Stimulated activated CD8-positive, alpha-beta memory T cell treated with anti-CD3 and anti-CD28 coated beads, Interleukin-2, amount 100 ng/mL, for 1 hour (primary cell): ENCODE results near the gene TMEM272.
A peak's percentile ranks its signal among the peaks of the same experiment; 100 is the strongest.

ENCODE experiments used
- DNase-seq, 2 donors: peaks; one replicate each; pipeline ENCODE4 v3.0.0-alpha.2; 2020; ENCODE audit warnings: low read depth in 2 of 2

The TMEM272 gene

DNA sequence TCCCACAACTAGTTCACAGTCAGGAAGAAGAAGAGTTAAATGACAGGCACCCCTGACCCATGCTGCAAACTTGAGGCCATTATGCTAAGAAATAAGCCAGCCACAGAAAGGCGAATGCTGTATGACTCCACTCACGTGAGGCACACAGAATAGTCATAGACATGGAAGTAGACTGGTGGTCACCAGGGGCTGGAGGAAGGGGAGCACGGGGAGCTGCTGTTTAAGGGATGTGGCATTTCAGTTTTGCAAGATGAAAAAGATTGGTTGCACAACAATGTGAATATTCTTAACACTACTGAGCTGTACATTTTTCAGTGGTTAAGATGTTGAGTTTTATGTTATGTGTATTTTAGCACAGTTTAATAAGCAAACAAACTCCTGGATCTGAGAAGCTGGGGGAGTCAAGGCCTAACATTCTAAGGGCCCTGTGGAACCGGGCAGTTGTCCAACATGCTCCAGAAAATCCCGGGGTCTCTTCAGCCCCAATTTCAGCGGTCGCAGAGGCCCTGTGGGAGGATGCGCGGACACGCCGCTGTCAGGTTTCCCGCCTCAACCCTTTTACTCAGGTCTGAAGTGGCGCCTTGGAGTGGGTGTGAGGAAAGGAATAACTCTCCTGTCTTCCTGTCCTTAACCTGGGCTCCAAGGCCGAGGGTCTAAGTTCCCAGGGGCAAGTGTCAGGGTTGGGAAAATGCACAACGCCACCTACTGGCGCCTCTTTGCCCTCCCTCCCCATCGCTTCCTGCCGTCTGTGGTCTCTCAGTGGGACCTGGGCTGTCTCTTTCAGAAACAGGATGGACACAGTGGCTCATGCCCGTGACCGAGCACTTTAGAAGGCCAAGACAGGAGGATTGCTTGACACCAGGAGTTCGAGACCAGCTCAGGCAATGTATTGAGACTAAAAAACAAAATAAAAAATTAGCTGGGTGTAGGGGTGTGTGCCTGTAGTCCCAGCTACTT, 4.4 kb upstream of the TMEM272 start:
- DNase-seq, result no peak

GRCh38 chr13:51848674-51849073, 3.7 kb upstream of the TMEM272 start:
- no peak for DNase-seq

DNA sequence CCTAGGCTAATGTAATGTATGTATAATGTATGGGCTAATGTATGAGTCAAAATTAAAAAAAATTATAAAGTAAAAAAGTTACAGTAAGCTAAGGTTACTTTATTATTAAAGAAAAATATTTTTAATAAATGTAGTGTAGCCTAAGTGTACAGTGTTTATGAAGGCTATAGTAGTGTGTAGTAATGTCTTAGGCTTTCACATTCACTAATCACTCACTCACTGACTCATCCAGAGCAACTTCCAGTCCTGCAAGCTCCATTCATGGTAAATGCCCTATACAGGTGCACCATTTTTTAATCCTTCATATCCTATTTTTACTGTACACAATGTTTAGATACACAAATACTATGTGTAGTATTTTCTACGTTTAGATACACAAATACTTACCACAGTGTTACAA, 1.8 kb upstream of the TMEM272 start:
- DNase-seq, result no peak

DNA sequence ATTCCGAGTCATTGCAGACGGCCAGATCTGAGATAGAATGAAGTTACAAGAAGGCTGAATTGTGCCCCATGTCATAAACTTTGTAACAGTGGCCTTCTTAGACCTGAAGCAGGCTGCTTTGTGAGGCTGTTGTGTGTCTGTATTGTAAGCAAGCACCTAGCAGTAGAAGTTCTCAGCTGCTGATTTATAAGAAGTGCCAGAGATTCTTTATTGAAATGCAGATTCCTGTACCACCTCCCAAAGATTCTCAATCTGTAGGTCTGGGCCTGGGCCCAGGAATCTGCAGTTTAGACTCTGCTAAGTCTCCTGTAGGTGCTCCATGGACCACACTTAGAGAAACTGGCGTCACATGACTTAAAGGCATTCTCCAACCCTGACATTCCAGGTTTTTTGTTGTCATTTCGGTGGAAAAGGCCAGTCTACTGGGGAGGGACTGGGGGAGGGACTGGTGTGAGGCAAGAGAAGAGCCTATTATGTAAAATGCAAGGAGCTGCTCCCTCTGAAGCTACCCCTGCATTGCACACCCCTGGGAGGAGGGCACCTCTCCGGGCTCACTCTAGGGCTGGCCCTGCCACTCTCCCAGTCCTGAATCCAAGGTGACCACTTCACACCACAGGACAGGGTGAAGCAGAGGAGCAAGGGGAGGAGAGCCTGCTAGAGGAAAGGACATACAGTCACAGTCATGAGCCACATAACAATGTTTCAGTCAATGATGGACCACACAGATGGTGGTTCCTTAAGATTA, 769 bp upstream of the TMEM272 start:
- DNase-seq, result no peak

GRCh38 chr13:51843529-51843928, 1.4 kb downstream of the TMEM272 start:
- DNase-seq, result no peak

DNA sequence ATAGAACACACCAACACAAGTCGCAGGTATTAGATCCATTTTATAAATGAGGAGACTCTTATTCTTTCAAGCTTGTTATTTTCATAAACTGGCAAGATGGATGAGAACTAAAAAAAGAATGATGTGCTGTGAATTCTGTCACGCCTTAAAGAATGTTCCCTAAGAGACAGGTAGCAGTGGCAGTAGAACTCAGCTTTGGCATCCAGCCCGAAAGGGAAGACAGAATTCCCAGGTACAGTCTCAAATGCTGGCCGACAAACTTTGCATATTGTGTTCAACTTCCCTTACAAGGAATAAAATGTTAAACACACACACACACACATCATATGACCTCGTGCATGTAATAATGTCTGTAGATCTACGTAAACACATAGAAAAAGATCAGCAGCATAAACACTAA, 3.2 kb downstream of the TMEM272 start:
- DNase-seq, result no peak

- DNase-seq, result no peak
These were observed 4.1 kb downstream of the TMEM272 start for GRCh38 chr13:51840917-51841316.

DNA sequence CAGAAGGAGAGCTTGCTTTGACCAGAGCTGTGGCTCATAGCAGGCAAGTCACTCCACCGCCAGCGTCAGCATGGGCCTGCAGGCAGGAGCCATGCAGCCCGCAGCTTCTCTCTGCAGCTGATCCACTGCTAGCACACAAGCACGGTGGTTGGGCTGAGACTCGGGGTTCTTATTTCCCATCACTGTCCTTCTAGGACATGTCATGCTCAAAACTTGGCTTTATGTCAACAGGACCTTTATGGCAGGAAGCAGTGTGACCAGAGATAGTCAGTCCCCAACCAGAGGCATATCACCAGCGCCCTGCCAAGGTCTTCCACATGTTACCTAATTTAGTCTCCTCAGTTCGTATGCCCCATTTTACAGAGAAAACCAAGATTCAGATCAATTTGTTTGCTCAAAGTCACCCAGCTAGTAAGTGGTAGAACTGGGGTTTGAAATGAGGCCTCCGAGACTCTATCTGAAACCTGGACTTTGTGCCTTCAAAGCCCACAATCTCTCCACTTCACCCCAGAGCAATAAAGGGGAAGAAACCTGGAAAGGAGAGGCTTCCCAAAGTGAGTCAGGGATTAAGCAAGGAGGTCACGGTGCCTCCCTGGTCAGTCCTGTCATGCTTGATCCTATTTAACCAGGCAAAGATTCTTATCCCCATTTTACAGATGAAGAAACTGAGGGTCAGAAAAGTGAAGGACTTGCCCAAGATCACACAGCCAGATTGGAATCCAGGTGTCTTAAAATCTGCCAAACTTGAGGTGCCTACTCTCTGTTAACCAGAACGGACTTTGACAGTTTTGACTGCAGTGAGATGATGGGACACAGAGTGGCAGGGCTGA, 5.1 kb downstream of the TMEM272 start:
- DNase-seq, result no peak

DNA sequence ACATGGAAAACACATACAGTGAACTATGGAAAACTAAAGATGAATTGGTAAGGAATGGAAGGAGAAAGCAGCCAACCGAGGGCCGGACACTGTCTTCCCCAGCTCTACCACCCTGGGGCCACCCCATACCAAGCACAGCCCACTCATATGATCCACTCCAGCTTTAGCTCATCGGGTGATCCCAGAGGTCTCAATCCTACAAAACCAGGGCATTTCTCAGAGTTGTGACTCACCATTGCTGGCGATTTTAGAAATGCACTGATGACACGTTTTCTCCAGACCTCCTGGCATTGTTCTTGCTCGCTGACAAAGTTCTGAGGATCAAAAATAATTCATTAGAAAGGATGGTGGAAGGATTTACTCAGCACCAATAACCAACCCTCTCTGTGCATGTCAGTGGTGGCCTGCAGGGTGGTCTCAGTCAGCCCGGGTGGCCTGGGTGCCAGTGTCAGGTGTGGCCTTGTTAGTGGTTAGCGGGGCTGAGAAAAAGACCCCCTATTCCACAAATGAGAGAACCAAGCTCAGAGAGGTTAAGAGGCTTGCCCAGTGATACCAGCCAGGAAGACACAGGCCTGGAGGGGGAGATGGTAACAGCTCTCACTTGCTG, 6.6 kb downstream of the TMEM272 start:
- no peak for DNase-seq

DNA sequence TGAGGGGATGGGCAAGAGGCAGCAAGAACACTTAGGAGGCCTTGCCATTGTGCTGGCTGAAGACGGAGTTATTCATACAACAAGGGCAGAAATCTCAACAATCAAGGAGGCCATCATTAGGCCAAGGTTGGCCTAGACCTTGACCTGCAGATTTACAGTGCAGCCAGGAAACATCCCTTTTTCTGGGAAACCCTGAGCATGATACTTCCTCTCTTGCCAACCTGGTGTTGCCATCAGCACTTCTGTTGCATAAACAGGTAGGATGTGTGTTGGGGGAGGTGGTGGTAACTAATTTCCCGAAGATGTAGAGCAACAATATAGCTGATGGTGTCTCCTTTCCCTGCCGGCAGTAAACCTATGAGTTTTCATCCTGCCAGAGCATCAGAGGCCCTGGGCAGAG, 8.0 kb downstream of the TMEM272 start:
- DNase-seq, result no peak

DNA sequence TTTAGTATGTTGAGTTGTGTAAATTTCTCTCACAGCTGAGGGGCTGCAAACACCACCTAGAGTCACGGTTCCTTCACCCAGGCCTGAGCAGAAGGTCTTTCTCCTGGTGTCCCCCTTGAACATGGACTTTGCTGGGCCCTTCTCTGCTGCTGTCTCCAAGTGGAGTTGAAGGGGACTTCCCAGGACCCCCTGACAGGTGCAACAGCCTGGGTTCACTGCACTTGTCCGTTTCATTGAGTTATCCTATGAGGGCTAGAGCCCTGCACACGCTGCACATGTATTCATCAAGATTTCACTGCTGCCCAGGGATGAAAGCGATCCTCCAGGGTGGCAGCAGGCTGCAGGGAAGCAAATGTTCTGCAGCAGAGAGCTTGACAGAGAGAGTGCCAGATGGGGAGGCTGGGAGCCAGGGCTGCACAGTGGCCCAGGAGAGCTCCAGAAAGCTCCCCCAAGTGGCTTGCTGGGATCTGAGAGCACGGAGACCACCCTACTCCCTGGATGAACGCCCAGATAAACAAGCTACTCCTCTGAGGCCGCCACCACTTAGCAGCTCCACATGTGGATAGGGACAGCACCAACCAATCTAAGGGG, 10.3 kb downstream of the TMEM272 start:
- DNase-seq, result no peak

DNA sequence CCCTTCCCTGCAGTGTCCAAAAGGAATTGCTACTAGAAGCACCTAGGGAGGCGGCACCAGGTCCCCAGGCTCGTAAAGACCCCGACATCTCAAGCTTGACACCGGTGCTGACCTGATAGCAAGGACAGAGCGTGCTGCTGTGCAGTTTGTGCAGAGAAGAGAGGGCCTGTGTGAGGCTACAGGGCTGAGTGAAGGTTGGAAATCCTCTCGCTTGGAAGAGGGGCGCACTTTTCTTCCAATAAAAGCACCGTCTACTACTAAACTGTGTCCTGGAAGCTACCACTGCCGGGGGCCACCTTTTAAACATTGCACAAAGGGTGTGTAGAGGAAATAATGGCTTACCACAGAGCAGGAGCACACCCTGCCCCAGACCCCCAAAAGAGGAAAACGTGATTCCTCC, 11.0 kb downstream of the TMEM272 start:
- no peak for DNase-seq

DNA sequence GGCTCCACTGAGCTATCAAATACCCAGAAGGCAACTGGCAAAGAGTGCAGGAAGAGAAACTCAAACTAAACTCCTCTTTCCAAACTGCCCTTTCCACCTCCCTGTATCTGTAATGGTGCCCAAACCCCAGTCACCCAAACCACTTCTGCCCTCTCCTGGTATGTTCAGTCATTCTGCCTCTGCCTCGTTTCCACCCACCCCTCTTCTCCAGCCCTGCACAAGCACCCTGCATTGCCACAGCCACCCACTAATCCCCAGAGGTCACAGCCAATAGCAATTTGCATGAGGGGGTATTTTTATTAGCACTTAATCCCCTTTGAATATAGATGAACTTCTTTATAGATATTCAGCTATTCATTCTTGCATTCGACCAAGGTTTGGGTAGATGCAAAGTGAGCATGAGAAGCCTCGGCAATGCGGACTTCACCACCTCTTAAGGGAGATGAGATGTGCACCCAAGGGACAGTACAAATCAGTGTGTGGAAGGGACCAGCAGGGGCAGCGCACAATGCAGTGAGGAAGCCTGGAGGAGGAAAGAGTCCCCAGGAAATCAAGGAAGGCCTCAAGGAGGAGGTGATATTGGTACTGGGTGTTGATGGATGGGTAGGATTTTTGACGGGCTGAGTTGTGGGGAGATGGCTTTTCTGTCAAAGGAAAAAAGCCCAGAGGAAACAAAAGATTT, 12.4 kb downstream of the TMEM272 start:
- DNase-seq, result peak in 1 of 2 donors; percentile 26

DNA sequence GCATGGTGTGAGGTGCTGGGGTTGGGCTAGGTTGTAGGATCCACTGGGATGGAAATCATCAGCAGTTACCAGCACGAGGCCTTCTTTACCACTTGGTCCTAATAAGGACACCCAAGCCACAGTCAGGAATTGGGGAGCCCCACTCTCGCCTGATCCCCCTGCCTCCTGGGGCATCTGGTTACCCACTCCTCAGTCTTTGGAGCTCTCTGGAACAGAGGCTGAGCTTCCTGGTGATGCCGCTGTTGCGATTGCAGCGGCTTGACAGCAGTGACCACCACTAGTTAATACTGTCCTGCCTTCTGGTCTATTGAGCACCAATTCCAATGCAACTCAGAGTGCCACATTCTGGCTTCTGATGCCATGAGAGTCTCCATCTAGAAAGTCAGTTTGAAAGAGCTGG, 13.5 kb downstream of the TMEM272 start:
- DNase-seq, result no peak

- no peak for DNase-seq
These were observed 15.4 kb downstream of the TMEM272 start for GRCh38 chr13:51829568-51829899.

DNA sequence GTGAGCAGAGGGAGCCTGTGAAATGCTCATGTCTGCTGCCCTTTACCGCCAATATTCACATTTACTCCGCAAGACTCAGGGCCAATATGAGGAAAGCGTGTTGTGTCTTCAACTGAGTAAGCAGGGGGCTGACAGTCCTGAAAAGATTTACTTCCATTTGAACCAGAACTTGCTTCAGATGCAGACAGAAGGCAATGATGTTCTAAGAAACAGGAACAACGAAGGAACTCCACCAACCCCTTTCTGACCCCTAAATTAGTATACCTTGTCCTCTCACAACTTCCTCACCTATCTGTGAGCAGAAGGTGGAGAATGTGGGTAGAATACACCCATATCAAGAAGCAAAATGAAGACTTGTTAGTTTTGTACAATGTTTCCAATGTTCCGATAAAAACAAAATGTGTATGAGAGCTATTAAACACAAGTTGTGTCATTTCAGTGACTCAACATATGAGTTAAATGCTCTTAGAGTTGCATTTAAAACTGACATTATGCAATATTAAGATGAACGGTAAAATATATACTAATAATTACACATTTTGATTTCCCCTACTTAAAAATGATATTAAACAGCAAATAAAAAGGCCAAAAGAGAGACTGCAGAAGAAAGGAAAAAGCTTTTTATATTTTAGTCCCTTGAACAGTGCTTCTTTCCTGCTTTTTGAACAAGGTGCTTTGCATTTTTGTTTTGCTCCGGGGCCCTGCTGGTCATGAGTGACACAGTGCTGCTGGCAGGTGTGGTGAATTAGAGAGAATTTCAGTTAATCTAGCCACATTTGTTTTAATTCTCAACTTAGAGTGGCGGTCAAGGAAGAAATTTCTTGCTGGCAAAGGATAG, 16.0 kb downstream of the TMEM272 start:
- no peak for DNase-seq

DNA sequence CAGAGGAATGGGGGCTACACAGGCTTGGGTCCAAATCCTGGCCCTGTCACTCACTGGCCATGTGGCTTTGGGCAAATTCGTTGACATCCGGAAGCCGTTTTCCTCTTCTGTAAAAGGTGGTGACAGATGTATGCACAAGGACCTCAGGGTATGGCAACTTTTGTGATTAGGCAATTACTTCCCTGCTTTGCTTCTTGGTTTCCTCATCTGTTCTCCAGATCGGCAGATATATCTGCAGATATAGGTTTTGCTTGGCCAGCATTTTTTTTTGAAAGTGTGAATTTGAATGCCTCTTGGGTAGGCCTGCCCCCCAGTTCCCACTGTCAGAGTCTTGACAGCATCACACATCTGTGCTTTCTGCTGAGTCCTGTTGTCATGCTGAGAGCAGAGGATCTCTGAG, 17.7 kb downstream of the TMEM272 start:
- no peak for DNase-seq

DNA sequence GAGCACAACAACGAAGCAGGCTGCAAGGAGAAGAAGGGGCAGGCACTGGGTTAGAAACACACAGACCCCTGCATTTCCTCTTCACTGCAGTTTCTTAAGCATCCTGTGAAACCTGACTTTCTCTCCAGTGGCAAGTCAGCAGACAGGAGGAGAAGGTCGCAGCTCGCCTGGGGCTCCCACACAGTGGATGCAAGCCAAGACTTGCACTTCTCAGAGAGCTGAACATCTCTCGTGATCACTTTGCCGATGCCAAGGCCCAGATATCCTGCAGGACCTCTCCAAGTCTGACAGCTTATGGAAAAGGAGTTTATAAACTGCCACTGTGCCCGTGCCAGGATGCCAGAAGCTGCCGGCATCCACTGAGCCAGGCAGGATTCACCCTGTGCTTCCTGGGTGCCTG, 18.4 kb downstream of the TMEM272 start:
- no peak for DNase-seq

- DNase-seq, result no peak
These were observed 19.2 kb downstream of the TMEM272 start for GRCh38 chr13:51825681-51826254.

DNA sequence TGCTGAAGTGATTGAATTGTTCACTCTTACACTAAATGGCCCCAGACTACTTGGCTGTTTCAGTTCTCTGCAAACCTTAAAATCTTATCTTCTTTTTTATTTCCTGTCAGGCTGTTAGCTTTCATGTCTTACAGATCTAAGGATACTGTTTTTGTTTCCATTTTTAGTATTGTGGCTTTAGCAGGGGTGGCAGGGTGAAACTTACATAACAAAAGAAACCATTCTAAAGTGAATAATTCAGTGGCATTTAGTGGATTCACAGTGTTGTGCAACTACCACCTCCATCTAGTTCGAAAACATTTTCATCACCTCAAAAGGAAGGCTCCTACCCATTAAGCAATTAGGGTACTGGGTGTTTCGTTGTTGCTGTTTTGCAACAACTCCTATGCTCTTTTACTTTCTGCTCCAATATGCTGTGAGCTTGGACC, 19.8 kb downstream of the TMEM272 start:
- no peak for DNase-seq
